Measurements from ENCODE around the gene FBXW11. TPM values are rescaled to one million over a fixed set of nuclear protein-coding genes. Genes with fewer than 3 reads are reported as not detected.

FBXW11 gene
- polyA plus RNA-seq, 2 of the 4 experiments (the other 2 are of a cell fraction): 39.3 to 80.2 TPM

- no peaks in the 10 kb centered on the region for H3K4me1 ChIP-seq
- H3K4me2 ChIP-seq: no peak overlapping the region
- no peak overlapping the region for H3K27ac ChIP-seq
- ChIA-PET POLR2A (no interaction called here), CTCF (interaction anchor here (0.6 to 4.7 kb wide), 4 partner anchors 120 to 1053 kb away, joined by 3 to 22 read pairs (median 4); partner anchors contain the start of gene FGF18)
- no peak overlapping the region for H3K4me3 ChIP-seq
- no peaks in the 10 kb centered on the region for H3K9me3 ChIP-seq
- 50% methylated on average over 3 of the region's 3 CpGs for WGBS (ENCODE audit: missing lambda C conversion rate)
- DNase-seq (ENCODE audit: low read depth in 1 of 2, low spot score in 1 of 2): no peak
- ATAC-seq: no peak
- no peak for FAIRE-seq
- no peak for TF ChIP-seq BCL3 (IDR thresholded peaks at IDR 0.05)
- no peak for TF ChIP-seq MAZ (IDR thresholded peaks at IDR 0.05; ENCODE audit: borderline replicate concordance, low read depth, low read length)
- no peak for TF ChIP-seq EHMT2 (IDR thresholded peaks at IDR 0.05; ENCODE audit: low read depth)
- TF ChIP-seq HOXA7 (CRISPR knock-in tag; IDR thresholded peaks at IDR 0.05): no peak
- no peak for TF ChIP-seq E2F6 (IDR thresholded peaks at IDR 0.05; ENCODE audit: borderline replicate concordance, low read depth)
- no peak for TF ChIP-seq TP53 (CRISPR knock-in tag; IDR thresholded peaks at IDR 0.05)
- no peak for TF ChIP-seq SREBF2 (IDR thresholded peaks at IDR 0.05)
- TF ChIP-seq HOXB5 (CRISPR knock-in tag; IDR thresholded peaks at IDR 0.05): no peak
- TF ChIP-seq POLR2A (IDR thresholded peaks at IDR 0.05; ENCODE audit: low read length): no peak
- TF ChIP-seq RAD21 (conservative IDR thresholded peaks at IDR 0.05 in 1 of 2, IDR thresholded peaks at IDR 0.05 in 1 of 2): no peak
- no peak for TF ChIP-seq EP300 (IDR thresholded peaks at IDR 0.05)
- no peak for TF ChIP-seq ZSCAN20 (CRISPR knock-in tag; IDR thresholded peaks at IDR 0.05)
- no peak for TF ChIP-seq RCOR1 (IDR thresholded peaks at IDR 0.05; ENCODE audit: low read depth, low read length)
- TF ChIP-seq, protein P1, sequence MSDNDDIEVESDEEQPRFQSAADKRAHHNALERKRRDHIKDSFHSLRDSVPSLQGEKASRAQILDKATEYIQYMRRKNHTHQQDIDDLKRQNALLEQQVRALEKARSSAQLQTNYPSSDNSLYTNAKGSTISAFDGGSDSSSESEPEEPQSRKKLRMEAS (IDR thresholded peaks at IDR 0.05): no peak
Observed at GRCh38 chr5:172038167-172038566, 31.7 kb upstream of the FBXW11 start.

DNA sequence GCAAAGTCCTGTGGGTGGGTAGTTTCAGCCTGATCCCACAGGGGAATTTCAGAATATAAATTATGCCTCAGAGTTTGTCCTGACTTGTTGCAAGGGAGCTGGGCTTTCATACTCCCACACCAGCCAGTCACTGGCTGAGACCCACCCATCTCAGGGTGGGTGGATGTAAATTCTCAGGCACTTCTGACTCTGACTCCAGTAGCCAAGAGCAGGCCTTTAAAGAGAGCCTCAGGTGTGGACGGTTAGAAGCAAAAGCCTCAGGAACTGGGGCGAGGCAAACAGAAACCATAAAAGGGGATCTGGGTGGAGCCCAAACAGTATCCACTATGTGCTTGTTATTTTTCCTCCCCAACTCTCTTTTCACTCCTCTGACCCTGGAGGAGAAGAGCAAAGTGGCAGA is 28.6 kb upstream of the FBXW11 start:
- ATAC-seq (no peak), FAIRE-seq (no peak), DNase-seq (ENCODE audit: low read depth in 1 of 2, low spot score in 1 of 2) (no peak)
- CTCF ChIA-PET: interaction anchor here (0.6 to 4.7 kb wide), 2 partner anchors 123 to 619 kb away, joined by 4 to 22 read pairs; no protein-coding TSS in a partner anchor
- no peak overlapping the region for H3K4me3 ChIP-seq
- no peaks in the 10 kb centered on the region for H3K4me1 ChIP-seq
- TF ChIP-seq RNF2 (IDR thresholded peaks at IDR 0.05; ENCODE audit: borderline replicate concordance, low read depth): no peak
- TF ChIP-seq NPAS2 (CRISPR knock-in tag; IDR thresholded peaks at IDR 0.05; ENCODE audit: borderline replicate concordance): no peak
- TF ChIP-seq FOXS1 (CRISPR knock-in tag; IDR thresholded peaks at IDR 0.05): no peak
- TF ChIP-seq CBX8 (IDR thresholded peaks at IDR 0.05): no peak
- WGBS (ENCODE audit: missing lambda C conversion rate): 74% methylated on average over 2 of the region's 2 CpGs
- POLR2A ChIA-PET: no interaction called here
- H3K4me2 ChIP-seq: no peak overlapping the region
- peaks cover 15% of the 10 kb centered on the region; the same call in 2 of the 3 replicates for H3K9me3 ChIP-seq
- H3K27ac ChIP-seq: no peak overlapping the region

DNA sequence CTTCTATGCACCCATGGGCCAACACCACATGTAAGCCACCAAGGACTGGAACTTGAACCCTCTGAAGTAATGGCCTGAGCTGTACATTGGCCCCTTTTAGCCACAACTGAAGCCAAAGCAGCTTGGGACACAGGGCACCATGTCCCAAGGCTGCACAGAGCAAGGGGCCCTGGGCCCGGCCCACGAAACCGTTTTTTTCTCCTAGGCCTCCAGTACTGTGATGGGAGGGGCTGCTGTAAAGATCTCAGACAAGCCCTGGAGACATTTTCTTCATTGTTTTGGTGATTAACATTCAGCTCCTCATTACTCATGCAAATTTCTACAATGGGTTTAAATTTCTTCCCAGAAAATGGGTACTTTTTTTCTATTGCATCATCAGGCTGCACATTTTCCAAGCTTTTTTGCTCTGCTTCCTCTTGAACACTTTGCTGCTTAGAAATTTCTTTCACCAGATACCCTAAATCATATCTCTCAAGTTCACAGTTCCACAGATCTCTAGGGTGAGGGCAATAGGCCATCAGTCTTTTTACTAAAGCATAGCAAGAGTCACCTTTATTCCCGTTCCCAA is 25.5 kb upstream of the FBXW11 start:
- no peak for FAIRE-seq
- H3K9me3 ChIP-seq: peaks cover 15% of the 10 kb centered on the region; the same call in 2 of the 3 replicates
- no peak for TF ChIP-seq ZSCAN20 (CRISPR knock-in tag; IDR thresholded peaks at IDR 0.05)
- TF ChIP-seq ESRRA (IDR thresholded peaks at IDR 0.05; ENCODE audit: borderline replicate concordance, low read length): no peak
- peak; percentile 17 for TF ChIP-seq ZFP36 (IDR thresholded peaks at IDR 0.05; ENCODE audit: borderline replicate concordance, partially characterized antibody)
- 76% methylated on average over 4 of the region's 4 CpGs for WGBS (ENCODE audit: missing lambda C conversion rate)
- ChIA-PET CTCF (no interaction called here), POLR2A (no interaction called here)
- H3K4me3 ChIP-seq: no peak overlapping the region
- ATAC-seq: no peak
- no peak overlapping the region for H3K4me2 ChIP-seq
- H3K27ac ChIP-seq: no peak overlapping the region
- no peak for DNase-seq (ENCODE audit: low read depth in 1 of 2, low spot score in 1 of 2)
- no peaks in the 10 kb centered on the region for H3K4me1 ChIP-seq

- H3K4me1 ChIP-seq: no peaks in the 10 kb centered on the region
- ChIA-PET CTCF (no interaction called here), POLR2A (no interaction called here)
- peaks cover 15% of the 10 kb centered on the region; the same call in 2 of the 3 replicates for H3K9me3 ChIP-seq
- no peak for DNase-seq (ENCODE audit: low read depth in 1 of 2, low spot score in 1 of 2)
- no peak for FAIRE-seq
- no peak overlapping the region for H3K4me2 ChIP-seq
- ATAC-seq: no peak
- no peak overlapping the region for H3K27ac ChIP-seq
- H3K4me3 ChIP-seq: no peak overlapping the region
- no peak for TF ChIP-seq TFCP2L1 (CRISPR knock-in tag; IDR thresholded peaks at IDR 0.05)
- no peak for TF ChIP-seq ZFP36 (IDR thresholded peaks at IDR 0.05; ENCODE audit: borderline replicate concordance, partially characterized antibody)
- TF ChIP-seq HOXB13 (CRISPR knock-in tag; IDR thresholded peaks at IDR 0.05; ENCODE audit: low read depth): no peak
- TF ChIP-seq JUNB (IDR thresholded peaks at IDR 0.05): no peak
- TF ChIP-seq HDAC2 (IDR thresholded peaks at IDR 0.05): no peak
- TF ChIP-seq NR3C1 (IDR thresholded peaks at IDR 0.05): no peak
- no peak for TF ChIP-seq E2F6 (IDR thresholded peaks at IDR 0.05; ENCODE audit: borderline replicate concordance, low read depth)
- TF ChIP-seq PBX3 (IDR thresholded peaks at IDR 0.05): no peak
- no peak for TF ChIP-seq RCOR1 (IDR thresholded peaks at IDR 0.05; ENCODE audit: low read depth, low read length)
- no peak for TF ChIP-seq CHD2 (IDR thresholded peaks at IDR 0.05; ENCODE audit: low read length, partially characterized antibody)
- no peak for TF ChIP-seq ZC3H11A (IDR thresholded peaks at IDR 0.05)
- no peak for TF ChIP-seq HOXB5 (CRISPR knock-in tag; IDR thresholded peaks at IDR 0.05)
- TF ChIP-seq RFX5 (IDR thresholded peaks at IDR 0.05): no peak
- TF ChIP-seq POLR2AphosphoS2 (conservative IDR thresholded peaks at IDR 0.05; ENCODE audit: low read length): no peak
Observed at GRCh38 chr5:172029876-172030275, 23.4 kb upstream of the FBXW11 start.
